Loucy (cell line): ENCODE measurements around the gene NAALADL2.

Experiments
- EZH2phosphoT487 ChIP-seq: fragments of 200-600 bp; IDR thresholded peaks from 2 replicates; pipeline ENCODE4 v1.6.1; 2018; ENCODE audit warnings: antibody characterized with exemption, mild to moderate bottlenecking, moderate library complexity, borderline replicate concordance
- TF ChIP-seq, protein P1 (sequence below): fragments of 200-600 bp; sonication (generic); conservative IDR thresholded peaks from 2 replicates; pipeline ENCODE4 v1.5.1; 2014; ENCODE audit warnings: mild to moderate bottlenecking, antibody characterized with exemption, low read length

DNA sequence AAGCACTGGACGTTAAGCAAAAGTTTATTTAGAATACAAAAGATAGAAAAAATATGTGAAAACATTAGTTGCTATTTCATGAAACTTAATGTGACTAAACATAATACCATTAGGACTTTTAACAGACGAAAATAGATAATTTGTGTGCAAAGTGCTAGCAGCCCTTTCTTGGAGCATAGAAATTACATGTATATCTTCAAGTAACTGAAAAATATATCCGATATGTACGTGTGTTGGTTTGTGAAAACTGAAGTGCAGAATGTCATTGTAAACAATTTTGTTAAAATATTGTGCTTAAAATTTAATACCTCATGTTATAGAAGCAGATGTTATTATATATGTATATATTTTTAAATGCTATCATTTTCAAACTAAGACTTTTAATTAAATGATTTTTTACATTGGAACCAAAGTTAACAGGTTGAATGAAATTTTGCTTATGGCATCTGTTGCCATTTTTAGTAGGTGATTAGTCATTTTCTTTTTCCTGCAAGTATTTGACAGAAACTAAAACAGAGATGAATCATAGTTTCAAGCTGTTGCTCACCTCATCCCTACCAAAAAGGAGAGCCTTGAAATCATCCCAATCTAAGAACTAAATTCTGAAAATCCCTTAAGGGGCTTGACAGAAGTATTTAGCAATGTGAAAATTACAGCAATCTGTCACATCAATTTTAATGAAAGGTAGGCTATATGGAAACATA, 334.8 kb downstream of the NAALADL2 start:
- TF ChIP-seq, protein P1, sequence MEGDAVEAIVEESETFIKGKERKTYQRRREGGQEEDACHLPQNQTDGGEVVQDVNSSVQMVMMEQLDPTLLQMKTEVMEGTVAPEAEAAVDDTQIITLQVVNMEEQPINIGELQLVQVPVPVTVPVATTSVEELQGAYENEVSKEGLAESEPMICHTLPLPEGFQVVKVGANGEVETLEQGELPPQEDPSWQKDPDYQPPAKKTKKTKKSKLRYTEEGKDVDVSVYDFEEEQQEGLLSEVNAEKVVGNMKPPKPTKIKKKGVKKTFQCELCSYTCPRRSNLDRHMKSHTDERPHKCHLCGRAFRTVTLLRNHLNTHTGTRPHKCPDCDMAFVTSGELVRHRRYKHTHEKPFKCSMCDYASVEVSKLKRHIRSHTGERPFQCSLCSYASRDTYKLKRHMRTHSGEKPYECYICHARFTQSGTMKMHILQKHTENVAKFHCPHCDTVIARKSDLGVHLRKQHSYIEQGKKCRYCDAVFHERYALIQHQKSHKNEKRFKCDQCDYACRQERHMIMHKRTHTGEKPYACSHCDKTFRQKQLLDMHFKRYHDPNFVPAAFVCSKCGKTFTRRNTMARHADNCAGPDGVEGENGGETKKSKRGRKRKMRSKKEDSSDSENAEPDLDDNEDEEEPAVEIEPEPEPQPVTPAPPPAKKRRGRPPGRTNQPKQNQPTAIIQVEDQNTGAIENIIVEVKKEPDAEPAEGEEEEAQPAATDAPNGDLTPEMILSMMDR = no peak
- TF ChIP-seq EZH2phosphoT487 = no peak
